WERI-Rb-1 (cell line): ENCODE measurements around the gene OTOL1.

ENCODE experiments used
- DNase-seq: peaks from one replicate; pipeline ENCODE4 v3.0.0-alpha.2; 2020
- H3K27ac ChIP-seq: fragments of 250-450 bp; sonication (Bioruptor Pico); 2 replicates; pipeline ENCODE4 v1.5.1; 2020; ENCODE audit warnings: mild to moderate bottlenecking, moderate library complexity
- H3K27me3 ChIP-seq: fragments of 250-450 bp; sonication (Bioruptor Pico); 2 replicates; pipeline ENCODE4 v1.5.1; 2021; ENCODE audit warnings: mild to moderate bottlenecking, low read depth, moderate library complexity; ENCODE audit not compliant: insufficient read depth, severe bottlenecking
- H3K36me3 ChIP-seq: fragments of 250-450 bp; sonication (Bioruptor Pico); 2 replicates; pipeline ENCODE4 v1.5.1; 2020; ENCODE audit warnings: mild to moderate bottlenecking, moderate library complexity
- H3K4me3 ChIP-seq: 2 replicates; pipeline ENCODE4 v1.5.1; 2011; ENCODE audit warnings: low read depth, mild to moderate bottlenecking, control low read depth, low read length
- H3K9me3 ChIP-seq: fragments of 250-450 bp; sonication (Bioruptor Pico); 2 replicates; pipeline ENCODE4 v1.5.1; 2021; ENCODE audit warnings: mild to moderate bottlenecking, moderate library complexity; ENCODE audit not compliant: severe bottlenecking
- TF ChIP-seq, protein P1 (sequence below): IDR thresholded peaks from 2 replicates; pipeline ENCODE4 v1.5.1; 2011; ENCODE audit warnings: low read depth, mild to moderate bottlenecking, control low read depth, inconsistent platforms, low read length

The OTOL1 gene

DNA sequence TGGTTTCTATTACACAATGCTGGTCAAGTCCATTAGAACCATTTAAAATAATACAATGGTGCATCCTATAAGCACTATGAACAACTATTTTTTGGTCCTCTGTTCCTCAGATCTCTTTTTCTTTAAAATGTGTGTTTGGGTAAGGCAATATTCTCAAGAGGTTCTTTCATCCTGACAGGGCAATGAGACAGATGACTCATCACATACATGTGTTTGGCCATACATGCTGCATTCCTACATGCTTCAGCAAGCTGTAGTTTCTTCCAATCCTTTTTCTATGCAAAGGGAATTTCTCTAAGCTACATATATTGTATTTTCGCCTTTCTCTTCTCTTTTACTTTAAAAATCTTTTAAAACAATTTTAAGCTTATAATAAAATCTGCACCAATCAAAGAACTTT is 52.7 kb downstream of the OTOL1 start:
- H3K27me3 ChIP-seq = no peaks in the 10 kb centered on the region
- DNase-seq = no peak
- no peak overlapping the region for H3K27ac ChIP-seq
- H3K4me3 ChIP-seq = no peak overlapping the region
- no peaks in the 10 kb centered on the region for H3K36me3 ChIP-seq
- H3K9me3 ChIP-seq = no peaks in the 10 kb centered on the region
- TF ChIP-seq, protein P1, sequence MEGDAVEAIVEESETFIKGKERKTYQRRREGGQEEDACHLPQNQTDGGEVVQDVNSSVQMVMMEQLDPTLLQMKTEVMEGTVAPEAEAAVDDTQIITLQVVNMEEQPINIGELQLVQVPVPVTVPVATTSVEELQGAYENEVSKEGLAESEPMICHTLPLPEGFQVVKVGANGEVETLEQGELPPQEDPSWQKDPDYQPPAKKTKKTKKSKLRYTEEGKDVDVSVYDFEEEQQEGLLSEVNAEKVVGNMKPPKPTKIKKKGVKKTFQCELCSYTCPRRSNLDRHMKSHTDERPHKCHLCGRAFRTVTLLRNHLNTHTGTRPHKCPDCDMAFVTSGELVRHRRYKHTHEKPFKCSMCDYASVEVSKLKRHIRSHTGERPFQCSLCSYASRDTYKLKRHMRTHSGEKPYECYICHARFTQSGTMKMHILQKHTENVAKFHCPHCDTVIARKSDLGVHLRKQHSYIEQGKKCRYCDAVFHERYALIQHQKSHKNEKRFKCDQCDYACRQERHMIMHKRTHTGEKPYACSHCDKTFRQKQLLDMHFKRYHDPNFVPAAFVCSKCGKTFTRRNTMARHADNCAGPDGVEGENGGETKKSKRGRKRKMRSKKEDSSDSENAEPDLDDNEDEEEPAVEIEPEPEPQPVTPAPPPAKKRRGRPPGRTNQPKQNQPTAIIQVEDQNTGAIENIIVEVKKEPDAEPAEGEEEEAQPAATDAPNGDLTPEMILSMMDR = no peak

DNA sequence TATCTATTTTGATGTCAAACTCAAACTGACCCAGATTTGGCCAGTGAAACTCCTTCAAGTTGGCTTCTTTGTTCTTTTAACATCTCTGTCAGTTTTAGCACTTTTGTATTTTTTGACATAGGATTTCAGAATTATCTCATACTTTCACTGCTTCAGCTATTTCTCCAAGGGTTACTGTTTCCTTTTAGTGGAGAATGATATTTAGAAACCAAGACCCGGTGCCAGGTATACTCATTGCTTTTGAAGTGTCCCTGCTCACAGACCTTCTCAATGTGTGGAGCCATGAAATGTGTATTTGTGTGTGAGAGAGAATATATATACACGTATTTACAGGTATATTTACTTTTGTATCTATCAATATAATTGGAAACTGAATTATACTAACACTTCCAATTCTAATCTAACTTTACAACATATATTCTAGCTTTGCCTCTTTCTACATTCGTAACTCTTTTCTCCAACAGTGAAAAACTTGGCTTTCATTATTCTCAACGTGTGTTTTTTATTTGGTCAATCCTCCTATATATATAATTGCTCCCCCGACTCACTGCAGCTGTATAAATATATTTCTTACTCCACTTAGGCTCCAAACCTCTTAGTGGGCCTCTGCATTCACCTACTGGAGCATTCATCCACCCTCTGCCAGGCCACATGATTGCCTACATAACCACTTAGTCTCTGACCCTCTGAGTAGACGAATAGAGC is 54.0 kb downstream of the OTOL1 start:
- Histone ChIP-seq H3K9me3 (no peaks in the 10 kb centered on the region), H3K27me3 (no peaks in the 10 kb centered on the region), H3K36me3 (no peaks in the 10 kb centered on the region), H3K4me3 (no peak overlapping the region), H3K27ac (no peak overlapping the region)
- DNase-seq = no peak
- TF ChIP-seq, protein P1 = no peak

DNA sequence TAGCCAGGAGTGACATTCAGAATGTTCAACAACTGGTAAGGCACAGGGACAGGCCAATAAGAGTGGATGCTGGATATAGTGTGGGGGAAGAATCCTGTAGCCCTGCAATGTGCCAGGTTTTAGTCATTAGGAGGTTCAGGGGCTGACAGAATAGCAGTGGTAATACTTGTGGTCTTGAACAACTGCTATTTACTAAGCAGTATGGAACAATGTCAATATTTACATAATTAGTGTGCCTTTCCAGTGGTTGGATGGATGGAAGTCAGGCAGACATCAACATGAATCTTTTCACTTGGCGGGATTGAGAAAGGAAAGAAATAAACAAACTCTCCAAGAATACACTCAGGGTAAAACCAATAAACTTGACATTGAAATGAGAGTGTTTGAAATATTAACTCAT is 55.1 kb downstream of the OTOL1 start:
- H3K36me3 ChIP-seq = no peaks in the 10 kb centered on the region
- no peak overlapping the region for H3K27ac ChIP-seq
- no peaks in the 10 kb centered on the region for H3K27me3 ChIP-seq
- H3K9me3 ChIP-seq = no peaks in the 10 kb centered on the region
- no peak overlapping the region for H3K4me3 ChIP-seq
- DNase-seq = no peak
- TF ChIP-seq, protein P1 = no peak

DNA sequence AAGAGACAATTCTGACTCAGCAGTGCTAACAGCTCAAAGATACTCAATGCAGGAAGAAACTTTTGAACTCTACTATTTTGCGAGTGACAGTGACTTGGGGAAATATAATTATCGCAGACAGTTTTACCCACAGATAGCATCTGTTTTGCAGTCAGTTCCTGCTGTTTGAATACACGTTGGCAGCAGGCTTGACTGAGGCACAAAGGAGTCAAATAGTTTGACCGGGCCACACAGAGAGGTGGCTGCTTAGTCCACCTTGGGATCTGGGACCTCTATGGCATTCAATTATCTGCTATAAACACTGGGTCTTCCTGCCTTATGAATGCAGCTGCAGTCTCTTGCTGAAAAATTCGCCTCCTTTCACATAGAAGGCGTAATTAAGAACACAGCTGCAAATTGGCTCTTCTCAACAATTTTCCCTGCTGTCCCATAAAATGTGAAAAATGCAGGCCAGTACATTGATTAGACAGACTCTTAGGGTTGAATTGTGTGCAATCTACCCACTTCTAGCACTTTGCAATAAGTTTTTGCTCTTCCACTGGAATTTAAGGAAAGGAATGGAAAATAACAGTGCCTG is 56.5 kb downstream of the OTOL1 start:
- Histone ChIP-seq H3K4me3 (no peak overlapping the region), H3K9me3 (no peaks in the 10 kb centered on the region), H3K36me3 (no peaks in the 10 kb centered on the region), H3K27ac (no peak overlapping the region), H3K27me3 (no peaks in the 10 kb centered on the region)
- DNase-seq = no peak
- TF ChIP-seq, protein P1 = no peak
